T-helper 22 cell (primary cell): ENCODE data around the gene OR2A1.
"Not testable (repeated sequence)": the region's sequence is repeated elsewhere in the genome, so short reads cannot be mapped to it uniquely, and the experiment has no call there.

Experiments used
- DNase-seq: peaks from one replicate; pipeline ENCODE4 v3.0.0-alpha.2; 2020; ENCODE audit warnings: low read depth

The OR2A1 gene

GRCh38 chr7:144323359-144323758, 11.1 kb downstream of the OR2A1 start:
- DNase-seq: not testable (repeated sequence)

GRCh38 chr7:144325868-144326267, 13.6 kb downstream of the OR2A1 start:
- DNase-seq: not testable (repeated sequence)

- not testable (repeated sequence) for DNase-seq
Measured at GRCh38 chr7:144330044-144330443, 17.8 kb downstream of the OR2A1 start.

GRCh38 chr7:144331221-144331995, 19.2 kb downstream of the OR2A1 start:
- not testable (repeated sequence) for DNase-seq

- not testable (repeated sequence) for DNase-seq
Measured at GRCh38 chr7:144331996-144332288, 19.7 kb downstream of the OR2A1 start.

GRCh38 chr7:144348625-144349024, 36.4 kb downstream of the OR2A1 start:
- not testable (repeated sequence) for DNase-seq

GRCh38 chr7:144351667-144352066, 39.4 kb downstream of the OR2A1 start:
- DNase-seq: not testable (repeated sequence)

GRCh38 chr7:144355176-144355822, 43.1 kb downstream of the OR2A1 start, which contains the start of gene ARHGEF5:
ARHGEF5 (plus strand) TSS chr7:144355402; CDS start chr7:144362670, 7,268 bp downstream.
- DNase-seq: not testable (repeated sequence)

GRCh38 chr7:144356185-144356584, 44.0 kb downstream of the OR2A1 start:
- not testable (repeated sequence) for DNase-seq

- DNase-seq: not testable (repeated sequence)
Measured at GRCh38 chr7:144356860-144357259, 44.6 kb downstream of the OR2A1 start.

- DNase-seq: not testable (repeated sequence)
Measured at GRCh38 chr7:144362061-144362460, 49.8 kb downstream of the OR2A1 start.

GRCh38 chr7:144365523-144365922, 53.3 kb downstream of the OR2A1 start:
- not testable (repeated sequence) for DNase-seq

- not testable (repeated sequence) for DNase-seq
Measured at GRCh38 chr7:144367250-144367649, 55.0 kb downstream of the OR2A1 start.

GRCh38 chr7:144369221-144369620, 57.0 kb downstream of the OR2A1 start:
- not testable (repeated sequence) for DNase-seq
